SU-DHL-6 (cell line): ENCODE measurements around the gene ZC3H12D.

ENCODE experiments used
- H2AFZ ChIP-seq: fragments of 200-600 bp; sonication (generic); 2 replicates; pipeline ENCODE4 v1.6.1; 2014; ENCODE audit warnings: low read depth, mild to moderate bottlenecking, moderate library complexity, mixed read lengths, antibody characterized with exemption, low read length; ENCODE audit not compliant: severe bottlenecking
- H3F3A ChIP-seq: fragments of 200-600 bp; shearing (Covaris generic); 2 replicates; pipeline ENCODE4 v1.6.0; 2016; ENCODE audit warnings: antibody characterized with exemption, mild to moderate bottlenecking; ENCODE audit not compliant: insufficient read depth
- H3K27ac ChIP-seq: fragments of 200-600 bp; sonication (generic); 2 replicates; pipeline ENCODE4 v1.5.1; 2016; ENCODE audit warnings: low read depth, mild to moderate bottlenecking, low read length, moderate library complexity, mixed read lengths
- H3K27me3 ChIP-seq: fragments of 200-600 bp; sonication (generic), shearing (Covaris generic); 2 replicates; pipeline ENCODE4 v1.6.0; 2014; ENCODE audit warnings: mild to moderate bottlenecking, low read length
- H3K36me3 ChIP-seq: fragments of 200-600 bp; sonication (generic); 2 replicates; pipeline ENCODE4 v1.6.1; 2014; ENCODE audit warnings: mild to moderate bottlenecking, low read length, mixed read lengths
- H3K4me2 ChIP-seq: fragments of 300-600, 200-600 bp; shearing (Covaris generic), sonication (generic); 2 replicates; pipeline ENCODE4 v1.6.0; 2014; ENCODE audit warnings: low read length, low read depth, mild to moderate bottlenecking; ENCODE audit not compliant: poor library complexity, severe bottlenecking
- H3K4me3 ChIP-seq: fragments of 200-600 bp; sonication (generic); 2 replicates; pipeline ENCODE4 v1.5.1; 2014; ENCODE audit warnings: antibody characterized with exemption, low read length, mild to moderate bottlenecking, mixed read lengths; ENCODE audit not compliant: insufficient read depth, poor library complexity, severe bottlenecking
- H3K79me2 ChIP-seq: fragments of 200-600 bp; sonication (generic); 2 replicates; pipeline ENCODE4 v1.6.1; 2014; ENCODE audit warnings: mild to moderate bottlenecking, low read length, moderate library complexity; ENCODE audit not compliant: insufficient read depth
- H3K9ac ChIP-seq: fragments of 200-600 bp; sonication (generic); 2 replicates; pipeline ENCODE4 v1.7.0; 2014; ENCODE audit warnings: mild to moderate bottlenecking, low read length
- H3K9me2 ChIP-seq: fragments of 200-600 bp; sonication (generic); replicated peaks from 2 replicates; pipeline ENCODE4 v1.6.1; 2014; ENCODE audit warnings: low read length; ENCODE audit not compliant: insufficient read depth
- H3K9me3 ChIP-seq: fragments of 200-600 bp; sonication (generic); 2 replicates; pipeline ENCODE4 v1.6.1; 2014; ENCODE audit warnings: low read length, mixed read lengths; ENCODE audit not compliant: insufficient read depth
- H4K20me1 ChIP-seq: fragments of 200-600 bp; sonication (generic); 2 replicates; pipeline ENCODE4 v1.6.1; 2014; ENCODE audit warnings: low read depth, mild to moderate bottlenecking, antibody characterized with exemption, low read length, moderate library complexity, mixed read lengths
- CTCF ChIP-seq: fragments of 200-600 bp; sonication (generic); IDR thresholded peaks from one replicate; pipeline ENCODE4 v1.5.1; 2017; ENCODE audit warnings: antibody characterized with exemption, mild to moderate bottlenecking, low read length, moderate library complexity; ENCODE audit not compliant: insufficient read depth, poor library complexity, severe bottlenecking
- EZH2phosphoT487 ChIP-seq: fragments of 200-600 bp; sonication (generic), shearing (Covaris generic); conservative IDR thresholded peaks from 2 replicates; pipeline ENCODE4 v1.6.1; 2018; ENCODE audit warnings: mild to moderate bottlenecking, antibody characterized with exemption, low read length, moderate library complexity, mixed read lengths

ZC3H12D gene

GRCh38 chr6:149449831-149450678, 34.8 kb downstream of the ZC3H12D start:
- H3F3A ChIP-seq: 0 out of 2 replicates have a peak, but pooled peaks cover 4% of the 10 kb centered on the region
- no peaks in the 10 kb centered on the region for H3K9me3 ChIP-seq
- TF ChIP-seq EZH2phosphoT487: no peak
- TF ChIP-seq CTCF: no peak
- H3K79me2 ChIP-seq: no peaks in the 10 kb centered on the region
- H3K4me2 ChIP-seq: no peak overlapping the region
- no peak overlapping the region for H3K27ac ChIP-seq
- no peaks in the 10 kb centered on the region for H3K9me2 ChIP-seq
- no peak overlapping the region for H3K4me3 ChIP-seq
- H2AFZ ChIP-seq: no peak overlapping the region
- no peaks in the 10 kb centered on the region for H3K36me3 ChIP-seq
- H3K9ac ChIP-seq: no peak overlapping the region
- no peaks in the 10 kb centered on the region for H3K27me3 ChIP-seq
- no peaks in the 10 kb centered on the region for H4K20me1 ChIP-seq

- Histone ChIP-seq H3K4me2 (no peak overlapping the region), H2AFZ (no peak overlapping the region), H3K9me3 (no peaks in the 10 kb centered on the region), H3K27me3 (no peaks in the 10 kb centered on the region), H3K79me2 (no peaks in the 10 kb centered on the region), H3K4me3 (no peak overlapping the region), H4K20me1 (no peaks in the 10 kb centered on the region), H3K9ac (no peak overlapping the region), H3K9me2 (no peaks in the 10 kb centered on the region), H3F3A (0 out of 2 replicates have a peak, but pooled peaks cover 4% of the 10 kb centered on the region), H3K27ac (no peak overlapping the region), H3K36me3 (no peaks in the 10 kb centered on the region)
- TF ChIP-seq EZH2phosphoT487 (no peak), CTCF (no peak)
Observed at GRCh38 chr6:149448821-149449453, 35.9 kb downstream of the ZC3H12D start.

GRCh38 chr6:149446791-149447376, 37.9 kb downstream of the ZC3H12D start:
- TF ChIP-seq EZH2phosphoT487 (no peak), CTCF (no peak)
- Histone ChIP-seq H3K27me3 (no peaks in the 10 kb centered on the region), H2AFZ (no peak overlapping the region), H3K4me2 (no peak overlapping the region), H3K27ac (no peak overlapping the region), H3K4me3 (no peak overlapping the region), H4K20me1 (no peaks in the 10 kb centered on the region), H3F3A (0 out of 2 replicates have a peak, but pooled peaks cover 4% of the 10 kb centered on the region), H3K9me2 (no peaks in the 10 kb centered on the region), H3K9ac (no peak overlapping the region), H3K9me3 (no peaks in the 10 kb centered on the region), H3K79me2 (no peaks in the 10 kb centered on the region), H3K36me3 (no peaks in the 10 kb centered on the region)
